ENCODE data around the gene TSPO. TPM values are rescaled to one million over a fixed set of nuclear protein-coding genes. Genes with fewer than 3 reads are reported as not detected.
A peak's percentile ranks its signal among the peaks of the same experiment; 100 is the strongest.
"Not testable (repeated sequence)": the region's sequence is repeated elsewhere in the genome, so short reads cannot be mapped to it uniquely, and the experiment has no call there.

Gene TSPO
- 100 to 1,000 TPM; 112 to 121 TPM for total RNA-seq

DNA sequence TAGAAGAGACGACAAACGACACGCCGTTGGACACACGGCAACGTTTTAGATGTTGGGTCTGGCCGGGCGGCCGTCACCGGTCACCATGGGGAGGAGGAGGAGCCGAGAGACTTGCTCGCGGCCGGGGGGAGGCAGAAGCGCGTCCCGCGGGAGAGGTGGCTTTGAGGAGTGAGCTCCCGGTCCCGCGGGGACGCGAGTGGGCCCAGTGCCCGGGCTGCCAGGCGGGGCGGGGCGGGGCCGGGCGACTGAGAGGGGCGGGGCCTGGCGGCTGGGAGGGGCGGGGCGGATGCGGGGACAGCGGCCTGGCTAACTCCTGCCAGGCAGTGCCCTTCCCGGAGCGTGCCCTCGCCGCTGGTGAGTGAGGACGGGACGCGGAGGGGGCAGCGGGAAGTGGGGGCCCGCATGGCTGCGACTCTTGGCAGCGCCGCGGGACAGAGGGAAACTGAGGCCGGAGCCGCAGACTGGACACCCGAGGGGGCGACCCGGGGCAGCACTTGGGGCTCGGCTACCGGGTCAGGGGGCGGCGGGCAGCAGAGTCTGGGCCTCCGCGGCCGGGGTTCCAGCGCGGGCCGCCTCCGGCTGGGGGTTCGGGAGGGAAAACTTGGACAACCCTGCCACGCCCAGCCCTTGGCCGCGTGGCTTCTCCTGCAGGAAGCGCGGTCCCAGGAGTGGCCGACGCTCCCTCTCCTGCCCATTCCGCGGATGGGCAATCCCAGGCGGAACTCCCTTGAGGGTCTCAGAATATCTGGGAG lies at the start of gene TSPO:
Gene TSPO, plus strand, starts transcription at position 309 of the 752 bp plus-strand sequence. CDS start 7,680 bp downstream, outside the sequence.
- peaks cover 33% of the 10 kb centered on the region for H3K4me1 Mint-ChIP-seq (ENCODE audit: low read depth)
- H3K9me3 Mint-ChIP-seq, result no peaks in the 10 kb centered on the region
- H3K36me3 Mint-ChIP-seq (ENCODE audit: low read depth), result peaks cover 1% of the 10 kb centered on the region
- H3K27ac Mint-ChIP-seq, result peak within 1 kb of the TSS; percentile 80
- DNase-seq, result peak; percentile 57
- H3K4me3 Mint-ChIP-seq, result peak within 1 kb of the TSS; percentile 86
- H3K27me3 Mint-ChIP-seq (ENCODE audit: low read depth), result no peaks in the 10 kb centered on the region
- intact Hi-C loops (cut with micrococcal nuclease), result loop anchor here (2.0 kb wide), 2 partner anchors 35 to 41 kb away; partner anchors contain the start of genes BIK and TTLL12
- CTCF ChIA-PET, result no interaction called here

DNA sequence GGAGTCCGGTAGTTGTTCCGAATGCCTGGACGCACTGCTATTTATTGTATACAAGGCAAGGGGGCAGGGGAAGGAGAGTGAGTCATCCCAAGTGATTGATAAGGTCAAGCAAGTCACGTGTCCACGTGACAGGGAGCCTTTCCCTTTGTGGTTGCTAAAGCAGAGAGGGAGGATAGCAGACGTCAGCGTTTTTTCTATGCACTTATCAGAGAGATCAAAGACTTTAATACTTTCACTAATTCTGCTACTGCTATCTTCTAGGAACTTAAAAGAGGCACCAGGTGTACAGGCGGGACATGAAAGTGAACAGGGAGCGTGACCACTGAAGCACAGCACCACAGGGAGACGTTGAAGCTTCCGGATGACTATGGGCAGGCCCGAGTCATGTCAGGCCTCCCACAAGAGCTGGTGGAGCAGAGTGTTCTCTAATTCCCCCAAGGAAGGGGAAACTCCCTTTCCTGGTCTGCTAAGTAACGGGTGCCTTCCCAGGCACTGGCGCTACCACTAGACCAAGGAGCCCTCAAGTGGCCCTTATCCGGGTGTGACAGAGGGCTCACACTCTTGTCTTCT lies 47.2 kb upstream of the TSPO start:
- peak overlapping the region; percentile 51 for H3K27ac Mint-ChIP-seq
- CTCF ChIA-PET, result interaction anchor here (1.2 kb wide), 1 partner anchor 14 kb away, joined by 3 read pairs; no protein-coding TSS in a partner anchor
- intact Hi-C loops (cut with micrococcal nuclease); H3K36me3 Mint-ChIP-seq (ENCODE audit: low read depth); H3K4me3 Mint-ChIP-seq; H3K4me1 Mint-ChIP-seq (ENCODE audit: low read depth); H3K9me3 Mint-ChIP-seq; H3K27me3 Mint-ChIP-seq (ENCODE audit: low read depth): not testable (repeated sequence)
- DNase-seq, result peak; percentile 43

- DNase-seq; H3K4me3 Mint-ChIP-seq; H3K36me3 Mint-ChIP-seq (ENCODE audit: low read depth); H3K4me1 Mint-ChIP-seq (ENCODE audit: low read depth); H3K9me3 Mint-ChIP-seq; intact Hi-C loops (cut with micrococcal nuclease); H3K27ac Mint-ChIP-seq; H3K27me3 Mint-ChIP-seq (ENCODE audit: low read depth): not testable (repeated sequence)
- CTCF ChIA-PET, result interaction anchor here (1.2 kb wide), 1 partner anchor 15 kb away, joined by 3 read pairs; no protein-coding TSS in a partner anchor
Measured at GRCh38 chr22:43104950-43105349, 46.4 kb upstream of the TSPO start.

GRCh38 chr22:43106302-43106701 lies 45.1 kb upstream of the TSPO start:
- intact Hi-C loops (cut with micrococcal nuclease), result no loop called here
- no peak for DNase-seq
- peaks cover 8% of the 10 kb centered on the region for H3K4me1 Mint-ChIP-seq (ENCODE audit: low read depth)
- H3K27me3 Mint-ChIP-seq (ENCODE audit: low read depth), result peaks cover 3% of the 10 kb centered on the region
- H3K27ac Mint-ChIP-seq, result no peak overlapping the region
- no peaks in the 10 kb centered on the region for H3K36me3 Mint-ChIP-seq (ENCODE audit: low read depth)
- H3K9me3 Mint-ChIP-seq, result no peaks in the 10 kb centered on the region
- CTCF ChIA-PET, result interaction anchor here (0.6 kb wide), 1 partner anchor 908 kb away, joined by 5 read pairs; no protein-coding TSS in a partner anchor
- H3K4me3 Mint-ChIP-seq, result no peak overlapping the region

DNA sequence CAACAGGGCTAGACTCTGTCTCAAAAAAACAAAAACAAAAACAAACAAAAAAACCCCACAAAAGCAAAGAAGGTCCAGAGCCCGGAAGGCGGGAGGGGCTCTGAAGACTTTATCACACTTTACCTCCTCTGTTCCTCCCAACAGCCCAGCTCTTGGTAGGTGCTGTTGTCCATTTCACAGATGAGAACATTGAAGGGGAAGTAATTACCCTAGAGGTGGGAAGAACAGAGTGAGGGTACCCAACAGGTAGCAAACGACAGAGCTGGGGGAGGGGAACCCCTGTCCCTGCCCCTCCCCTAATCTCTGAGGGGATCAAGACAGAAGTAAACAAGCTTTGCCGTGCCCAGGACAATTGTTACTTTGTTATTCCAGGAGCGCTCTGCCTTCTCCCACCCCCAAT lies 41.8 kb upstream of the TSPO start:
- H3K27ac Mint-ChIP-seq, result no peak overlapping the region
- no peaks in the 10 kb centered on the region for H3K9me3 Mint-ChIP-seq
- CTCF ChIA-PET, result no interaction called here
- no peaks in the 10 kb centered on the region for H3K36me3 Mint-ChIP-seq (ENCODE audit: low read depth)
- intact Hi-C loops (cut with micrococcal nuclease), result no loop called here
- peaks cover 3% of the 10 kb centered on the region for H3K27me3 Mint-ChIP-seq (ENCODE audit: low read depth)
- peaks cover 5% of the 10 kb centered on the region for H3K4me1 Mint-ChIP-seq (ENCODE audit: low read depth)
- no peak overlapping the region for H3K4me3 Mint-ChIP-seq
- no peak for DNase-seq

DNA sequence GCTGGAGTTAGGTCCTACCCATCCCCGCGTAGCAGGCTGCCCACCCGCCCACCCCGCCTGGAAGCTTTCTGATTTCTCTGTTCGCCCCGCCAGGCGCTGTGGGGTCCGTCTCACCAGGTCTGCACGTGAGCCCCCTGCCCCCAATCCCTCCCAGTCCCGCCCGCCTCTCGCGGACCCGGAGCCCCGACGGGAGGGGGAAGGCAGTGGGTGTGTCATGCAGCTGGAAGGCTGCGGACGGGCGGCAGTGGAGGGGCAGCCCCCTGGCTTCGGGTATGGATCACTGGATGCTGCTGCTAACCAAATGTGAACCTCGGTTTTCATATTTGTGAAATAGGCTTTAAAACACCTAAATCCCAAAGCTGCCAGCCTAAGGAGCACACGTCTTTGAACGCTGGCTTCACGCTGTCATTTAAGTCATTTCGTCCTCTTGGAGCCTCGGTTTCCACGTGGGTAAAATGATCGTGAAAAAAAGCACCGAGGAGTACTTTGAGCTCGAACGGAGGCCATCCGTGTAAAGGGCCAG lies 41.4 kb upstream of the TSPO start:
- no peak for DNase-seq
- CTCF ChIA-PET, result no interaction called here
- intact Hi-C loops (cut with micrococcal nuclease), result loop anchor here (2.0 kb wide), 2 partner anchors 43 to 77 kb away; partner anchors contain the start of gene TTLL12
- H3K4me1 Mint-ChIP-seq (ENCODE audit: low read depth), result peaks cover 5% of the 10 kb centered on the region
- no peaks in the 10 kb centered on the region for H3K36me3 Mint-ChIP-seq (ENCODE audit: low read depth)
- H3K4me3 Mint-ChIP-seq, result peak overlapping the region; percentile 69
- H3K9me3 Mint-ChIP-seq, result no peaks in the 10 kb centered on the region
- no peak overlapping the region for H3K27ac Mint-ChIP-seq
- H3K27me3 Mint-ChIP-seq (ENCODE audit: low read depth), result peaks cover 3% of the 10 kb centered on the region

- Mint-ChIP-seq H3K27ac (no peak within 1 kb of the TSS), H3K4me3 (peak within 1 kb of the TSS; percentile 69), H3K36me3 (ENCODE audit: low read depth) (no peaks in the 10 kb centered on the region), H3K4me1 (ENCODE audit: low read depth) (peaks cover 5% of the 10 kb centered on the region), H3K27me3 (ENCODE audit: low read depth) (peaks cover 3% of the 10 kb centered on the region), H3K9me3 (no peaks in the 10 kb centered on the region)
- CTCF ChIA-PET, result no interaction called here
- DNase-seq, result peak; percentile 49
- intact Hi-C loops (cut with micrococcal nuclease), result loop anchor here (2.0 kb wide), 2 partner anchors 42 to 76 kb away; partner anchors contain the start of gene TTLL12
Measured at GRCh38 chr22:43110444-43110926, 40.9 kb upstream of the TSPO start, which contains the start of gene BIK. TSS of gene BIK (plus strand) at chr22:43110750. CDS start at chr22:43124023, 13,273 bp downstream.

DNA sequence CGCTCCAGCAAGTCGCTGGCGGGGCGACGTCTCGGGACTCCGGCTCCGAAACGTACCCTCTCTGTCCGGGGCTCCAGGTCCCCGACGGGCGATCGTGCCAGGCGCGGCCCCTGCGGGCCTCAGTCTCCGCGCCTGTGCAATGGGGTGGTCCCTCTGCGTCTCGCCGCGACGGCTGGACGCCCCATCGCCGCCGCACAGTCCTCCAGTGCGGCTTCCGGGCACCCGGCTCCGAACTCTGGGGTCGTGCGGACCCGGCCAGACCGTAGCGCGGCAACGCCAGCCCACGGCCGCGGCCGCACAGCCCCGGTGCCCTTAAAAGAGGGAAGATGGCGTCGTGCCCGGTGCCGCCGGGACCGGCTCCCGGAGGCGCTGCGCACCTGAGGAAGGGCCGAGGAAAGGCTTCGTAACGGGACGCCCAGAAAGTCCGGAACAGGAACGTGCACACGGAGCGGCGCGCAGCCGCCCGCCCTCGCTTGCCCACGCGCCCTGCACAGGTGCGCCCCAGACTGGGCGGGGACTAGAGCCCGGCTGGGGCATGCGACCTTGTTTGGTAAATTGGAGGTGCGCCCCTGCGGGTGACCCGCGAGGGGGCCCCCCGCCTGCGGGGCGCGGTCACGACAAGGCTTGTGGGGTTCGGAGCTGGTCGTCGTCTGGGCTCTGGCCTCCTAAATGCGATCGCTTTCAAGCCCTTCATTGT lies 40.3 kb upstream of the TSPO start:
- Mint-ChIP-seq H3K27ac (no peak overlapping the region), H3K27me3 (ENCODE audit: low read depth) (peaks cover 3% of the 10 kb centered on the region), H3K36me3 (ENCODE audit: low read depth) (no peaks in the 10 kb centered on the region), H3K4me3 (peak overlapping the region; percentile 61), H3K9me3 (no peaks in the 10 kb centered on the region), H3K4me1 (ENCODE audit: low read depth) (peaks cover 5% of the 10 kb centered on the region)
- CTCF ChIA-PET, result interaction anchor here (0.7 to 0.9 kb wide), 2 partner anchors 11 to 255 kb away, joined by 3 read pairs; no protein-coding TSS in a partner anchor
- peak; percentile 41 for DNase-seq
- intact Hi-C loops (cut with micrococcal nuclease), result loop anchor here (2.0 kb wide), 2 partner anchors 42 to 76 kb away; partner anchors contain the start of gene TTLL12

DNA sequence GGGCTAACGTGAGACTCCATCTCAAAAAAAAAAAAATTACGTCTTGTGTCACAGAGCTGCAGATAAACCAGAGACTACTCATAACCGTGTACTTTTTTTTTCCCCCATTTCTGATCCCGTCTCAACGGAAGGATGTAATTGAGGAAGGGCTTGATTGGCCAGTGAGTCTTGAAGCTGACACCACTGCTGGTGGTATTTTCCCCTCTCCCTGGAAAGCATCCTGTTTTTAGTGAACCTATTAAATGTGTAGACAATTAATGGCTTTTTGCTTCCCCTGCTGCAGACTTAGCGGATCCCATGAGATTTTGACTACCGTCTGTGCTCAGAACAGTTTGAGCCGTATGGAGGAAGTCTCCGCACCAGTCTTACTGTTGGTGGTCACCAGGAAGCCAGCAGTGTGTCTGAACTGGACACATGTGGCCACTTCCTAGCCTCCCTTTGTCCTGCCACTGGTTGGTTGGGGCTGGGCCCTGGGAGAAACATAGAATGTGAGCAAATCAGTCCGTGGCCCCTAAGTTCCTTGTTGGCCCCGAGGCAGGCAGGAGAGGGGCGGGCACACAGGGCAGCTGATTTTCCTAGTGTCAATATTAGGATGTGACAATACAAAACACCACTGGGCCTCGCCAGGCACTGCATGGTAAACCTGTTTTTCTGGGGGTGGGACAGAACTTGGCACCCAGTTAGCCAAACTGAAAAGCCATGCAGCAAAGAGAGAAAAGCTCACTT lies 37.7 kb upstream of the TSPO start:
- H3K27me3 Mint-ChIP-seq (ENCODE audit: low read depth), result peaks cover 3% of the 10 kb centered on the region
- H3K4me3 Mint-ChIP-seq, result no peak overlapping the region
- no peaks in the 10 kb centered on the region for H3K36me3 Mint-ChIP-seq (ENCODE audit: low read depth)
- intact Hi-C loops (cut with micrococcal nuclease), result no loop called here
- CTCF ChIA-PET, result no interaction called here
- H3K4me1 Mint-ChIP-seq (ENCODE audit: low read depth), result peaks cover 5% of the 10 kb centered on the region
- no peak overlapping the region for H3K27ac Mint-ChIP-seq
- no peaks in the 10 kb centered on the region for H3K9me3 Mint-ChIP-seq
- no peak for DNase-seq

DNA sequence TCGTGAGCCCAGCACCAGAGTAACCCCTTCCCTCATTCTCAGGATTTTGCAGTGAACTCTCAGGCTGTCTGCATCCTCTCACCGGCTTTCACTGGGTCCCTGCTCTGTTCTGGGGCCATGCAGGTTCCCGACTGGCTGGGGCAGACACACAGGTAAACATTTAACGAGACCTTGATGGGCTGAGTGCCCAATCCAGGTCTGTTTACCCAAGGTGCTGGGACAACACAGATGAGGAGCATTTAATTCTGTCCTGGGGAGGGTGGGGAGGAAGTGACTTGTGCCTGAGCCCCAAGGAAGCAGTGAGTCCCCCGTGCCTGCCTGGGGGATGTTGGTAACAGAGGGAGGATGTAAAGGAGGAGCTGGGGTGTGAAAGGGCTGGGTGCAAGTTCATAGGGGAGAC lies 36.4 kb upstream of the TSPO start:
- Mint-ChIP-seq H3K4me1 (ENCODE audit: low read depth) (peaks cover 5% of the 10 kb centered on the region), H3K27me3 (ENCODE audit: low read depth) (peaks cover 3% of the 10 kb centered on the region), H3K36me3 (ENCODE audit: low read depth) (no peaks in the 10 kb centered on the region), H3K9me3 (no peaks in the 10 kb centered on the region), H3K27ac (no peak overlapping the region), H3K4me3 (no peak overlapping the region)
- no peak for DNase-seq
- intact Hi-C loops (cut with micrococcal nuclease), result no loop called here
- CTCF ChIA-PET, result no interaction called here

GRCh38 chr22:43116932-43117331 lies 34.4 kb upstream of the TSPO start:
- intact Hi-C loops (cut with micrococcal nuclease), result no loop called here
- no peaks in the 10 kb centered on the region for H3K36me3 Mint-ChIP-seq (ENCODE audit: low read depth)
- H3K27me3 Mint-ChIP-seq (ENCODE audit: low read depth), result no peaks in the 10 kb centered on the region
- DNase-seq, result no peak
- no peaks in the 10 kb centered on the region for H3K4me1 Mint-ChIP-seq (ENCODE audit: low read depth)
- no peak overlapping the region for H3K27ac Mint-ChIP-seq
- H3K9me3 Mint-ChIP-seq, result no peaks in the 10 kb centered on the region
- H3K4me3 Mint-ChIP-seq, result no peak overlapping the region
- CTCF ChIA-PET, result interaction anchor here (0.7 kb wide), 1 partner anchor 63 kb away, joined by 5 read pairs; no protein-coding TSS in a partner anchor

Measured in activated naive CD4-positive, alpha-beta T cell treated with anti-CD3 and anti-CD28 coated beads for 36 hours (primary cell).